Neuronal stem cell (in vitro differentiated cells): Measurements from ENCODE around the gene WHAMM. TPM values are rescaled to one million over a fixed set of nuclear protein-coding genes. Genes with fewer than 3 reads are reported as not detected.

ENCODE experiments used
- DNase-seq: peaks from one replicate; pipeline ENCODE4 v3.0.0-alpha.2; 2013; ENCODE audit warnings: low spot score
- H2AFZ ChIP-seq: one replicate; pipeline ENCODE4 v1.6.1; 2013; ENCODE audit warnings: mild to moderate bottlenecking, low read length, inconsistent platforms
- H2AK5ac ChIP-seq: 2 replicates; pipeline ENCODE4 v1.6.1; 2013; ENCODE audit warnings: low read depth, mild to moderate bottlenecking, inconsistent platforms, low read length, moderate library complexity, mixed read lengths
- H2BK120ac ChIP-seq: 2 replicates; pipeline ENCODE4 v1.6.1; 2013; ENCODE audit warnings: low read depth, mild to moderate bottlenecking, inconsistent platforms, low read length, moderate library complexity, mixed read lengths
- H2BK12ac ChIP-seq: one replicate; pipeline ENCODE4 v1.6.1; 2013; ENCODE audit warnings: low read length, inconsistent platforms
- H2BK15ac ChIP-seq: 2 replicates; pipeline ENCODE4 v1.6.1; 2013; ENCODE audit warnings: mild to moderate bottlenecking, low read length, inconsistent platforms, mixed read lengths
- H2BK5ac ChIP-seq: one replicate; pipeline ENCODE4 v1.6.1; 2013; ENCODE audit warnings: inconsistent platforms, mild to moderate bottlenecking, low read length, moderate library complexity
- H3K14ac ChIP-seq: one replicate; pipeline ENCODE4 v1.6.1; 2013; ENCODE audit warnings: low read length, inconsistent platforms
- H3K18ac ChIP-seq: 2 replicates; pipeline ENCODE4 v1.6.1; 2013; ENCODE audit warnings: low read length, inconsistent platforms
- H3K23ac ChIP-seq: 2 replicates; pipeline ENCODE4 v1.6.1; 2013; ENCODE audit warnings: low read depth, mild to moderate bottlenecking, mixed read lengths, low read length, inconsistent platforms; ENCODE audit not compliant: poor library complexity
- H3K27ac ChIP-seq: replicated peaks from 3 replicates; pipeline ENCODE4 v1.5.1; 2013; ENCODE audit warnings: low read length, inconsistent platforms
- H3K27me3 ChIP-seq, 3 experiments: 2 replicates each; pipeline ENCODE4 v1.6.1; 2013; ENCODE audit warnings: low read length in 3 of 3, mild to moderate bottlenecking in 2 of 3, inconsistent platforms in 1 of 3, low read depth in 1 of 3, mixed read lengths in 1 of 3, moderate library complexity in 1 of 3; ENCODE audit not compliant: control insufficient read depth in 3 of 3, insufficient read depth in 3 of 3
- H3K36me3 ChIP-seq, 2 donors: replicated peaks in 1 of 2; 2 replicates each; pipeline ENCODE4 v1.6.1; 2013; ENCODE audit warnings: low read length in 2 of 2; ENCODE audit not compliant: control insufficient read depth in 2 of 2, insufficient read depth in 2 of 2
- H3K4ac ChIP-seq: 2 replicates; pipeline ENCODE4 v1.6.1; 2013; ENCODE audit warnings: inconsistent platforms, mild to moderate bottlenecking, low read length, moderate library complexity
- H3K4me1 ChIP-seq, 2 donors: 1 replicate in 1 of 2; 2 replicates in 1 of 2; pipeline ENCODE4 v1.6.1; 2013; ENCODE audit warnings: low read length in 2 of 2, low read depth in 1 of 2; ENCODE audit not compliant: control insufficient read depth in 2 of 2, insufficient read depth in 1 of 2
- H3K4me2 ChIP-seq: one replicate; pipeline ENCODE4 v1.6.1; 2013; ENCODE audit warnings: mild to moderate bottlenecking, low read length, inconsistent platforms; ENCODE audit not compliant: insufficient read depth, poor library complexity, severe bottlenecking
- H3K4me3 ChIP-seq, 2 donors: 2 replicates each; pipeline ENCODE4 v1.5.1; 2013; ENCODE audit warnings: low read length in 2 of 2, mild to moderate bottlenecking in 2 of 2, inconsistent platforms in 1 of 2, moderate library complexity in 1 of 2
- H3K79me1 ChIP-seq: one replicate; pipeline ENCODE4 v1.6.1; 2013; ENCODE audit warnings: low read depth, mild to moderate bottlenecking, inconsistent platforms, low read length, moderate library complexity
- H3K9ac ChIP-seq: one replicate; pipeline ENCODE4 v1.6.1; 2013; ENCODE audit warnings: mild to moderate bottlenecking, low read depth, low read length, inconsistent platforms; ENCODE audit not compliant: poor library complexity
- H3K9me3 ChIP-seq, 2 donors: replicated peaks in 1 of 2; 2 replicates each; pipeline versions ENCODE3 to v1.6.1; 2013; ENCODE audit warnings: low read length in 2 of 2, mild to moderate bottlenecking in 2 of 2, inconsistent platforms in 1 of 2, low read depth in 1 of 2, mixed read lengths in 1 of 2, moderate library complexity in 1 of 2; ENCODE audit not compliant: control insufficient read depth in 2 of 2, insufficient read depth in 1 of 2
- H4K8ac ChIP-seq: one replicate; pipeline ENCODE4 v1.6.1; 2013; ENCODE audit warnings: low read depth, mild to moderate bottlenecking, inconsistent platforms, low read length, moderate library complexity
- H4K91ac ChIP-seq: one replicate; pipeline ENCODE4 v1.6.1; 2013; ENCODE audit warnings: low read length, low read depth, mild to moderate bottlenecking, inconsistent platforms; ENCODE audit not compliant: poor library complexity
- WGBS, 2 donors: extraction: QIAGEN DNeasy Blood & Tissue Kit; methylation state at CpG; one replicate each; pipeline ENCODE4 v1.1.7; 2013; ENCODE audit warnings: missing lambda C conversion rate in 2 of 2, mixed read lengths in 1 of 2; ENCODE audit not compliant: insufficient read length in 2 of 2, insufficient replicate concordance in 1 of 2; ENCODE audit errors: extremely low coverage in 2 of 2; 5-methylcytosine and 5-hydroxymethylcytosine counted together
- polyA plus RNA-seq, 2 experiments: library from polyadenylated mRNA; stranded (reverse); fragments of 200-250 nt; gene quantifications; one replicate each; pipeline ENCODE4 v1.2.3, GENCODE V29; 2013

WHAMM gene, protein sequence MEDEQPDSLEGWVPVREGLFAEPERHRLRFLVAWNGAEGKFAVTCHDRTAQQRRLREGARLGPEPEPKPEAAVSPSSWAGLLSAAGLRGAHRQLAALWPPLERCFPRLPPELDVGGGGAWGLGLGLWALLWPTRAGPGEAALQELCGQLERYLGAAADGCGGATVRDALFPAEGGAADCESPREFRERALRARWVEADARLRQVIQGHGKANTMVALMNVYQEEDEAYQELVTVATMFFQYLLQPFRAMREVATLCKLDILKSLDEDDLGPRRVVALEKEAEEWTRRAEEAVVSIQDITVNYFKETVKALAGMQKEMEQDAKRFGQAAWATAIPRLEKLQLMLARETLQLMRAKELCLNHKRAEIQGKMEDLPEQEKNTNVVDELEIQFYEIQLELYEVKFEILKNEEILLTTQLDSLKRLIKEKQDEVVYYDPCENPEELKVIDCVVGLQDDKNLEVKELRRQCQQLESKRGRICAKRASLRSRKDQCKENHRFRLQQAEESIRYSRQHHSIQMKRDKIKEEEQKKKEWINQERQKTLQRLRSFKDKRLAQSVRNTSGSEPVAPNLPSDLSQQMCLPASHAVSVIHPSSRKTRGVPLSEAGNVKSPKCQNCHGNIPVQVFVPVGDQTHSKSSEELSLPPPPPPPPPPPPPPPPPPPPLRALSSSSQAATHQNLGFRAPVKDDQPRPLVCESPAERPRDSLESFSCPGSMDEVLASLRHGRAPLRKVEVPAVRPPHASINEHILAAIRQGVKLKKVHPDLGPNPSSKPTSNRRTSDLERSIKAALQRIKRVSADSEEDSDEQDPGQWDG
- 4.9 TPM for polyA plus RNA-seq (2013, experiment 1 of 2)
- 4.4 TPM for polyA plus RNA-seq (2013, experiment 2 of 2)

DNA sequence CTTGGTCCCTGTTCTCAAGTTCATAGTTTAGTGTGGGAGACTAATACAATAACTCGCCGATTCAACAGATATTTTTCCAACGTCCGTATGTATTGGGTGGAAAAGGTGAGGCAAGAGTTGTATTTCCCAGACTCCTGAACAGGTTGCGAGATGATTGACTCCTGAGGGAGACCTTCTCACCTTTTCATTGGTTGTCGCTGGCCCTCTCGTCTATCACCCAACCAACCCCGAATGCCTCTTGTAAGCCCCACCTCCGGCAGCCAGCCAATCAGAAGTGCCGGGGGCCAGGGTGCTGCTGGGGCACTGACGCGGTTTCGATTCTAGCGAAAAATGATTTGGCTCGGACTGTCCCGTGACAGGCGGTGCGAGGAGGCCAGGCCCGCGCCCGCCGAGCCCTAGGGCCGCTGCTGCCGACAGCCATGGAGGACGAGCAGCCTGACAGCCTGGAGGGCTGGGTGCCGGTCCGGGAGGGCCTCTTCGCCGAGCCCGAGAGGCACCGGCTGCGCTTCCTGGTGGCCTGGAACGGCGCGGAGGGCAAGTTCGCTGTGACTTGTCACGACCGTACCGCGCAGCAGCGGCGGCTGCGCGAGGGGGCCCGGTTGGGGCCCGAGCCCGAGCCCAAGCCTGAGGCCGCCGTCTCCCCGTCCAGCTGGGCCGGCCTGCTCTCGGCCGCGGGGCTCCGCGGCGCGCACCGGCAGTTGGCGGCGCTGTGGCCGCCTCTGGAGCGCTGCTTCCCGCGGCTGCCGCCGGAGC is at the start of gene WHAMM:
Gene WHAMM, plus strand, starts transcription at position 321 of the 753 bp plus-strand sequence. Its CDS starts 99 bp downstream, at position 420.
- H2AK5ac ChIP-seq: peak within 1 kb of the TSS; percentile 63
- H4K8ac ChIP-seq: no peak within 1 kb of the TSS
- H3K9me3 ChIP-seq: no peaks in the 10 kb centered on the region
- H2BK120ac ChIP-seq: peak within 1 kb of the TSS; percentile 61
- peak within 1 kb of the TSS; percentile 98 for H3K9ac ChIP-seq
- H3K36me3 ChIP-seq: peaks cover 0 to 19% of the 10 kb centered on the region in 2 donors
- H3K27me3 ChIP-seq: peaks cover 0 to 2% (median 0%) of the 10 kb centered on the region in 3 experiments
- peak within 1 kb of the TSS; percentile 75 to 98 for H3K4me3 ChIP-seq
- H3K4me1 ChIP-seq: peaks cover 2 to 6% of the 10 kb centered on the region in 2 donors
- H2BK15ac ChIP-seq: no peak within 1 kb of the TSS
- H3K79me1 ChIP-seq: no peaks in the 10 kb centered on the region
- peak within 1 kb of the TSS; percentile 97 for H3K18ac ChIP-seq
- H3K27ac ChIP-seq: peak within 1 kb of the TSS; percentile 87
- no peak within 1 kb of the TSS for H4K91ac ChIP-seq
- no peak within 1 kb of the TSS for H2BK12ac ChIP-seq
- H3K4me2 ChIP-seq: peak within 1 kb of the TSS; percentile 80
- peak within 1 kb of the TSS; percentile 97 for H3K23ac ChIP-seq
- no peak within 1 kb of the TSS for H3K4ac ChIP-seq
- no peak within 1 kb of the TSS for H2BK5ac ChIP-seq
- peak within 1 kb of the TSS; percentile 96 for H2AFZ ChIP-seq
- DNase-seq: peak; percentile 91
- no CpG with 5 or more reads among the region's 67 CpGs for WGBS, 2 donors
- H3K14ac ChIP-seq: peak within 1 kb of the TSS; percentile 97

DNA sequence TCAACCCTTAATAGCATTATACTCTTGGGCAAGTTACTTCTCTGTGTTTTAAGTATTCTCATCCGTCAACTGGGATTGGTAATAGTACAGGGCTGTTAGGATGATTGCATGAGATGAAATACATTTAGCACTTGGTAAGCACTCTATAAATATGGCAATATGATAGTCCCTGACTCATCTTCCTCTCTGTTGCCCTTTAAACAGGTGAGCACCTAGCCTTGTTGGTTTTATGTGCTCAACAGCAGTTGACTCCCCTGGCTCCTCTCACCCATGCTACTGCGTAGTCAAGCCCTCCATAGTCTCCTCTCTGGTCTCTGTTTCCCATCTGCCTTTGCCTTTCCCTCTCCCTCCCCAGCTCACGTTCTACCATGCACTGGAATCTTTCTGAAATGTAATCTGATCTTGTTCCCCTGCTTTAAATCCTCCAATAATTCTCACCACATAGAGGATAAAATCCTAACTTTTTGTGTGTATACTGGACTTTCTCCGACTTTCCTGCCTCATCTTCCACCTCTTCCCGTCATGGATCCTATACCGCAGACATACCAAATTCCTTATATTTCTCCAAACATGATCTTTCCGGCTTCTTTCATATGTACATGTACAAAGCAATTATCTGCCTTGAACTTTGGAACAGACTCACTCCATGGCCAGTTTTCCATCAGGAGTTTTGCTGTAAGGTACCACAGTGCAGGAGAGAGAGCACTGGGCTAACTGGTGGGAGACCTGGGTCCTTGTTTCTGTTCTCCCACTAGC is 45.9 kb upstream of the WHAMM start:
- Histone ChIP-seq H2BK15ac (no peak overlapping the region), H3K9me3 (no peaks in the 10 kb centered on the region), H3K27ac (no peak overlapping the region), H3K14ac (no peak overlapping the region), H3K9ac (no peak overlapping the region), H3K4me3 (no peak overlapping the region), H3K23ac (no peak overlapping the region), H4K91ac (no peak overlapping the region), H4K8ac (no peak overlapping the region), H2BK120ac (no peak overlapping the region), H3K27me3 (no peaks in the 10 kb centered on the region), H3K4ac (no peak overlapping the region), H2AFZ (no peak overlapping the region), H3K18ac (no peak overlapping the region), H3K36me3 (peaks cover 2 to 38% of the 10 kb centered on the region in 2 donors), H2BK5ac (no peak overlapping the region), H3K79me1 (no peaks in the 10 kb centered on the region), H2AK5ac (no peak overlapping the region), H2BK12ac (no peak overlapping the region), H3K4me1 (no peaks in the 10 kb centered on the region), H3K4me2 (no peak overlapping the region)
- DNase-seq: no peak
- WGBS, 2 donors: no CpG with 5 or more reads among the region's 7 CpGs

DNA sequence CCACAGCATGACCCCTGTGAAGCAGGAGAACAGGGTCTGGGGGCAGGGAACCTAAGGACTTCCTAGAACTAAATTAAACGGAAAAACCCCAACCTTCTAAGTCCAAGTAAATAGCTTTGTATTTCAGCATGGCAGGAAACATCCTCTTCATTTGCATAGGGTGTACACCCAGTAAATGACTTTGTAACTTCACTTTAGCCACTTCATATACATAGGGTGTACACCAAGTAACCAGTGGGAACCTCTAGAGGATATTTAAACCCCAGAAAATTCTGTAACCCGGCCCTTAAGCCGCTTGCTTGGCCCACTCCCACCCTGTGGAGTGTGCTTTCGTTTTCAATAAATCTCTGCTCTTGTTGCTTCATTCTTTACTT is 45.3 kb upstream of the WHAMM start:
- no peak overlapping the region for H2BK12ac ChIP-seq
- H3K36me3 ChIP-seq: peaks cover 2 to 32% of the 10 kb centered on the region in 2 donors
- whole genome bisulfite sequencing, 2 donors: no CpG with 5 or more reads among the region's 4 CpGs
- no peak overlapping the region for H4K8ac ChIP-seq
- H3K4me2 ChIP-seq: no peak overlapping the region
- no peak overlapping the region for H2BK15ac ChIP-seq
- H3K4ac ChIP-seq: no peak overlapping the region
- no peak overlapping the region for H2BK120ac ChIP-seq
- no peaks in the 10 kb centered on the region for H3K27me3 ChIP-seq
- H3K79me1 ChIP-seq: no peaks in the 10 kb centered on the region
- H3K14ac ChIP-seq: no peak overlapping the region
- no peak overlapping the region for H4K91ac ChIP-seq
- no peak overlapping the region for H2BK5ac ChIP-seq
- H3K9ac ChIP-seq: no peak overlapping the region
- no peak overlapping the region for H3K23ac ChIP-seq
- no peak overlapping the region for H2AFZ ChIP-seq
- H3K4me1 ChIP-seq: no peaks in the 10 kb centered on the region
- H3K9me3 ChIP-seq: no peaks in the 10 kb centered on the region
- no peak overlapping the region for H3K27ac ChIP-seq
- H2AK5ac ChIP-seq: no peak overlapping the region
- DNase-seq: no peak
- no peak overlapping the region for H3K18ac ChIP-seq
- H3K4me3 ChIP-seq: no peak overlapping the region
